ENCODE data around the gene RNPEPL1. TPM values are rescaled to one million over a fixed set of nuclear protein-coding genes. Genes with fewer than 3 reads are reported as not detected.

Gene RNPEPL1
- total RNA-seq, 4 donors from 2014 or later: 49.1 to 127 (median 55.5) TPM

GRCh38 chr2:240569998-240570530 lies 1.8 kb downstream of the RNPEPL1 start:
- Histone ChIP-seq H3K27me3 (no peaks in the 10 kb centered on the region), H3K4me3 (peak overlapping the region in 1 of 2 donors; percentile 68), H3K36me3 (peaks cover 0 to 39% of the 10 kb centered on the region in 2 donors), H3K4me1 (peaks cover 4 to 63% (median 38%) of the 10 kb centered on the region in 3 donors), H3K27ac (peak overlapping the region in 1 of 4 donors; percentile 88), H3K9me3 (no peaks in the 10 kb centered on the region)
- 83% methylated on average over 1 of the region's 15 CpGs; no CpG with 5 or more reads in 1 of the 2 donors for WGBS, 2 donors (ENCODE audit: low coverage in 1 of 2)
- TF ChIP-seq EP300 (IDR thresholded peaks at IDR 0.05) (no peak), POLR2AphosphoS5 (IDR thresholded peaks at IDR 0.05) (no peak), POLR2A (IDR thresholded peaks at IDR 0.05) (no peak), CTCF (IDR thresholded peaks at IDR 0.05) (no peak)
- ATAC-seq: no peak

DNA sequence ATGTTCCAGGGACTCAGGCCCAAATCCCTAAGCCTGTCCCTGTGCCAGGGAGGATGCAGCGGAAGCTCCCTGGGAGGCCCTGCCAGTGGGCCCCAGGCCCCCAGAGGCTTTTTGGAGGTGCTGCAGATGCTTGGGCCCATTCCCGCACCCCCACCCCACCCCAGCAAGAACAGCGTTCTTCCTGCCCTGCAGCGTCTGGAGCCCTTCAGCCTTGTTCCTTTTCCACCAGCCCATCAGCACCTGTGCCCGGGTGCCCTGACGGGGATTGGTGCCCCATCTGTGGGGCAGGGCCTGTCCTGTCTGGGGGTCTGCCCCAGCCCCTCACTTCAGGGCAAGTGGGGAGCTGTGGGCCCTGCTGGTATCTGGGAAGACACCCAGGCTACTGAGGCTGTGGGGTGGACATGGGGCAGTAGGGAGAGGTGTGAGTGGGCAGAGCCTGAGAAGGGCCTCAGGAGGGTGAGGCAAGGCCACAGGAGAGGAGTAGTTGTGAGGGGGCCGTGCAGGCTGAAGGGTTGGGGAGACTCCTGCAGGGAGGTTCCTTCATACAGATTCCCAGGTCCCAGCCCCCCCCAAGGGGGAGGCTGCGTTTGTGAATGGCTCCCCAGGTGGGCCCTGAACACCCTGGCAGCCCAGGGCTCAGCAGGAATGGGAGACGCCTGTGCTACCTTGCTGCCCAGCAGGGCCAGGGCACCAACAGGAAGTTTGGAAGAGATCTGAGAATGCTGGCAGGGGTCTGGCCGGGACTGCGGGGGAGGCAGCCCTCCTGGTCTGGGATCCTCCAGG lies 2.4 kb downstream of the RNPEPL1 start:
- H3K9me3 ChIP-seq: no peaks in the 10 kb centered on the region
- ATAC-seq: no peak
- no peak overlapping the region for H3K4me3 ChIP-seq
- H3K36me3 ChIP-seq: peaks cover 0 to 45% of the 10 kb centered on the region in 2 donors
- H3K27me3 ChIP-seq: no peaks in the 10 kb centered on the region
- H3K27ac ChIP-seq: no peak overlapping the region
- TF ChIP-seq POLR2AphosphoS5 (IDR thresholded peaks at IDR 0.05) (no peak), POLR2A (IDR thresholded peaks at IDR 0.05) (no peak)
- 40 to 80% methylated on average over 1 to 3 of the region's 11 CpGs for WGBS, 2 donors (ENCODE audit: low coverage in 1 of 2)
- peaks cover 4 to 56% (median 36%) of the 10 kb centered on the region in 3 donors for H3K4me1 ChIP-seq

- H3K4me3 ChIP-seq: no peak overlapping the region
- H3K27ac ChIP-seq: no peak overlapping the region
- TF ChIP-seq EP300 (IDR thresholded peaks at IDR 0.05): no peak
- ATAC-seq: no peak
- no peaks in the 10 kb centered on the region for H3K9me3 ChIP-seq
- peaks cover 0 to 52% of the 10 kb centered on the region in 2 donors for H3K36me3 ChIP-seq
- WGBS, 2 donors (ENCODE audit: low coverage in 1 of 2): 80 to 95% methylated on average over 4 to 6 of the region's 18 CpGs
- H3K27me3 ChIP-seq: no peaks in the 10 kb centered on the region
- peaks cover 4 to 50% (median 31%) of the 10 kb centered on the region in 3 donors for H3K4me1 ChIP-seq
Observed at GRCh38 chr2:240571314-240571973, 3.2 kb downstream of the RNPEPL1 start.

GRCh38 chr2:240572141-240573031 lies 4.1 kb downstream of the RNPEPL1 start:
- Histone ChIP-seq H3K27ac (no peak overlapping the region), H3K9me3 (no peaks in the 10 kb centered on the region), H3K4me1 (peaks cover 0 to 41% (median 22%) of the 10 kb centered on the region in 3 donors), H3K36me3 (peaks cover 0 to 62% of the 10 kb centered on the region in 2 donors), H3K4me3 (no peak overlapping the region), H3K27me3 (no peaks in the 10 kb centered on the region)
- no peak for ATAC-seq
- 81 to 100% methylated on average over 1 to 4 of the region's 30 CpGs for WGBS, 2 donors (ENCODE audit: low coverage in 1 of 2)
- TF ChIP-seq POLR2AphosphoS5 (IDR thresholded peaks at IDR 0.05) (no peak), EP300 (IDR thresholded peaks at IDR 0.05) (no peak), CTCF (IDR thresholded peaks at IDR 0.05) (no peak), POLR2A (IDR thresholded peaks at IDR 0.05) (no peak)

DNA sequence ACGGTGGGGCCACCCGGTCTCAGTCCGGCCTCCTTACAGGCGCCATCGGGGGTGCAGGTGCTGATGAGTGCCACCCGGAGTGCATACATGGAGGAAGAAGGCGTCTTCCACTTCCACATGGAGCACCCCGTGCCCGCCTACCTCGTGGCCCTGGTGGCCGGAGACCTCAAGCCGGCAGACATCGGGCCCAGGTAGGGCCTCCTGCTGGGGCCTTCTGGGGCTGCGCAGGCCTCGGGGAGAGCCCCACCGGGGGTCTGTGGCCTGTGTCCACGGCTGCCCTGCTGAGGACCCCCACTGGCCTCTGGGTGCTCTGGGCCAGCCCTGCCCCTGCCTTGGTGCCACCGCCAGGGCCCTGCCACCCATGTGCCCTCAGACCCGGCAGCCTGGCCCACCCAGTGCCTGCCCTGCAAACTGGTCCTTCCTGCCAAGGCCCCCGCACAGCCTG lies 4.8 kb downstream of the RNPEPL1 start:
- TF ChIP-seq EP300 (IDR thresholded peaks at IDR 0.05) (no peak), CTCF (IDR thresholded peaks at IDR 0.05) (no peak), POLR2AphosphoS5 (IDR thresholded peaks at IDR 0.05) (no peak), POLR2A (IDR thresholded peaks at IDR 0.05) (no peak)
- Histone ChIP-seq H3K36me3 (peaks cover 0 to 69% of the 10 kb centered on the region in 2 donors), H3K27me3 (no peaks in the 10 kb centered on the region), H3K27ac (no peak overlapping the region), H3K4me3 (no peak overlapping the region), H3K4me1 (peaks cover 0 to 34% (median 20%) of the 10 kb centered on the region in 3 donors), H3K9me3 (no peaks in the 10 kb centered on the region)
- WGBS, 2 donors (ENCODE audit: low coverage in 1 of 2): 89% methylated on average over 7 of the region's 20 CpGs; no CpG with 5 or more reads in 1 of the 2 donors
- no peak for ATAC-seq
